GM12873 (cell line): ENCODE data around the gene FLT3.

ENCODE experiments used
- CTCF ChIP-seq: IDR thresholded peaks from 2 replicates; pipeline ENCODE4 v1.5.1; 2012; ENCODE audit warnings: low read depth, mild to moderate bottlenecking, moderate library complexity, low read length, control low read depth; ENCODE audit not compliant: insufficient read depth; ENCODE audit errors: missing control alignments

FLT3 gene

GRCh38 chr13:28117689-28118377, 17.5 kb upstream of the FLT3 start:
- no peak for TF ChIP-seq CTCF

GRCh38 chr13:28116736-28117135, 16.4 kb upstream of the FLT3 start:
- no peak for TF ChIP-seq CTCF

- no peak for TF ChIP-seq CTCF
These were observed 10.0 kb upstream of the FLT3 start for GRCh38 chr13:28110414-28110813.

- no peak for TF ChIP-seq CTCF
These were observed 6.6 kb upstream of the FLT3 start for GRCh38 chr13:28106976-28107375.

GRCh38 chr13:28099396-28100149, 803 bp downstream of the FLT3 start:
- TF ChIP-seq CTCF = no peak

GRCh38 chr13:28097503-28097902, 2.9 kb downstream of the FLT3 start:
- TF ChIP-seq CTCF = no peak

GRCh38 chr13:28094306-28094705, 6.1 kb downstream of the FLT3 start:
- no peak for TF ChIP-seq CTCF
